ENCODE results near the gene RNF43. TPM values are rescaled to one million over a fixed set of nuclear protein-coding genes. Genes with fewer than 3 reads are reported as not detected.
"Not testable (repeated sequence)": the region's sequence is repeated elsewhere in the genome, so short reads cannot be mapped to it uniquely, and the experiment has no call there.

RNF43 gene
- total and polyA plus RNA-seq, 2 experiments from 2014 or later, result under 0.01 to 0.23 TPM

DNA sequence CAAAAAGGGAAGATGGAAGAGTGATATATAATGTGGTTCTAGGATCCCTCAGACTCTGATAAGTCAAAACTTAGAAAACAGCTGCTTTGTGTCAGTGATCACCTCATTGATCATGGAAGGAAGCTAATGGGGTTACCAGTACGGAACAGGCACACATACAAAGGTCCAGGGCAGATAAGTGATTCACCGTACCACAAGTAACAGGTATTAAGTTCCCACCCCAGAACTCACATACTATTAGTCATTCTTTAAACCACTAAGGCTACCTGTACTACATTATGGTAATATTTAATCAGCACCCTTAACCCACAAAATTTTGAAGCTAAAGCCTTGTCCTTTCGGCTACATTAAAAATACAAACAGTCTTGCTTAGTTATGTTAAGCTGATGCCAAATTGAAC is 17.4 kb downstream of the RNF43 start:
- 31 to 35% methylated on average over 3 of the region's 3 CpGs for WGBS, 2 experiments (ENCODE audit: low coverage in 1 of 2, low lambda C conversion rate in 2 of 2, missing lambda C conversion rate in 2 of 2)
- Histone ChIP-seq H3K27me3 (replicated peaks; ENCODE audit: insufficient read depth) (peaks cover 39% of the 10 kb centered on the region), H3K4me3 (no peak overlapping the region), H3K27ac (no peak overlapping the region), H2AFZ (no peak overlapping the region), H3K79me2 (ENCODE audit: insufficient read depth) (no peaks in the 10 kb centered on the region), H3K4me2 (ENCODE audit: unreplicated experiment) (no peak overlapping the region), H3K4me1 (ENCODE audit: insufficient read depth) (peaks cover 21% of the 10 kb centered on the region), H3K9ac (no peak overlapping the region), H4K20me1 (ENCODE audit: insufficient read depth) (no peaks in the 10 kb centered on the region), H3K36me3 (ENCODE audit: low read depth) (no peaks in the 10 kb centered on the region), H3F3A (ENCODE audit: insufficient read depth) (peaks cover 15% of the 10 kb centered on the region), H3K9me3 (ENCODE audit: low read depth) (no peaks in the 10 kb centered on the region), H3K9me2 (ENCODE audit: insufficient read depth) (no peaks in the 10 kb centered on the region)
- in situ Hi-C loops (cut with MboI), result no loop called here
- TF ChIP-seq EZH2 (IDR thresholded peaks at IDR 0.05; ENCODE audit: insufficient read depth, poor library complexity, severe bottlenecking) (no peak), EZH2phosphoT487 (IDR thresholded peaks at IDR 0.05; ENCODE audit: insufficient read depth, low read depth) (no peak)
- no peak for DNase-seq

DNA sequence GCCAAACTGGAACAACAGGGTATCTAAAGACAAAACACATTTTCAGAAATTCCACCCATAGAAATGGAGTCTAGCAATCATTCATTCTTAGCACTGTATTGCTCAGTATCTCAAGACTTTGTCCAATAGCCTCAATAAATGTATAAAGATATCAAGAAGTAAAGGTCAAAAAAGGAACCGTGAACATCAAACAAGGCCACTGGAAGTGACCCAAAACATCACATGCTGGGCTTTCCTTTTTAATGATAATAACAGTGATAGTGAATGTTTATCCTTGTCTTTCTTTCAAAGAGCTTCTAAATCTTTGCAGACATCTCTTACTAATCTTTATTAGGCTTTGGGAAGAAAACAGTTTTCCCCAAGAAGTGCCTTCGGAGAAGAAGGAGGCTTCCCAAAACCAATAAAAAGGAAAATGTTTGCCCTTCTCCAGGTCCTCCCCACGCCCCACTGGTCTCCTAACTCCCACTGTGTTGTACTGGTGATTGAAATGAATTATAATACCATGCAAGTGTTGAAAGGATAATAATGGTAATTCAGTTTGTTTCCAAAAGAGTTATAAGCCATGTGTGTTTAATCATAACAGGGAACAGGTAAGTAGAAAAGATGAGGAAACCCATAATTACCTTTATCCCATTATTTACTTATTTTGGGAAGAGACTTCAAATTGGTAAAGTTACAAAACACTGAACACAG is 18.6 kb downstream of the RNF43 start:
- Histone ChIP-seq H3K4me2 (ENCODE audit: unreplicated experiment) (no peak overlapping the region), H3K9me3 (ENCODE audit: low read depth) (no peaks in the 10 kb centered on the region), H3F3A (ENCODE audit: insufficient read depth) (peaks cover 15% of the 10 kb centered on the region), H3K4me3 (no peak overlapping the region), H3K4me1 (ENCODE audit: insufficient read depth) (peaks cover 21% of the 10 kb centered on the region), H3K27ac (no peak overlapping the region), H3K27me3 (replicated peaks; ENCODE audit: insufficient read depth) (peaks cover 49% of the 10 kb centered on the region), H3K9me2 (ENCODE audit: insufficient read depth) (no peaks in the 10 kb centered on the region), H3K79me2 (ENCODE audit: insufficient read depth) (no peaks in the 10 kb centered on the region), H4K20me1 (ENCODE audit: insufficient read depth) (no peaks in the 10 kb centered on the region), H3K36me3 (ENCODE audit: low read depth) (no peaks in the 10 kb centered on the region), H3K9ac (no peak overlapping the region), H2AFZ (no peak overlapping the region)
- no peak for TF ChIP-seq EZH2phosphoT487 (IDR thresholded peaks at IDR 0.05; ENCODE audit: insufficient read depth, low read depth)
- no peak for TF ChIP-seq EZH2 (IDR thresholded peaks at IDR 0.05; ENCODE audit: insufficient read depth, poor library complexity, severe bottlenecking)
- 23 to 30% methylated on average over 3 of the region's 3 CpGs for WGBS, 2 experiments (ENCODE audit: low coverage in 1 of 2, low lambda C conversion rate in 2 of 2, missing lambda C conversion rate in 2 of 2)
- in situ Hi-C loops (cut with MboI), result no loop called here
- DNase-seq, result no peak

DNA sequence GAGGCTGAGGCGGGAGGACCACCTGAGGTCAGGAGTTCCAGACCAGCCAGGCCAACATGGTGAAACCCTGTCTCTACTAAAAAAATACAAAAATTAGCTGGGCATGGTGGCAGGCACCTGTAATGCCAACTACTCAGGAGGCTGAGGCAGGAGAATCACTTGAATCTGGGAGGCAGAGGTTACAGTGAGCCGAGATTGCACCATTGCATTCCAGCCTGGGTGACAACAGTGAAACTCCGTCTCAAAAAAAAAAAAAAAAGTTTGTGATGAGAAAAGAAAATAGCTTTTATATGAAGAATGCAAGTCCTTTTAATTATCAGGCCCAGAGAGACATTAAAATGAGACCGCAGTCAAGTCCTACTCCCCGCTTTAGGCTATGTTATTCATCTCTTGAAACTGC is 19.9 kb downstream of the RNF43 start:
- H3K4me1 ChIP-seq (ENCODE audit: insufficient read depth), result peaks cover 14% of the 10 kb centered on the region
- H3K9me2 ChIP-seq (ENCODE audit: insufficient read depth); H2AFZ ChIP-seq; H3K79me2 ChIP-seq (ENCODE audit: insufficient read depth); H4K20me1 ChIP-seq (ENCODE audit: insufficient read depth); DNase-seq; H3K36me3 ChIP-seq (ENCODE audit: low read depth); in situ Hi-C loops (cut with MboI); H3K9ac ChIP-seq; H3K27ac ChIP-seq; H3K4me3 ChIP-seq; H3K4me2 ChIP-seq (ENCODE audit: unreplicated experiment); H3K9me3 ChIP-seq (ENCODE audit: low read depth): not testable (repeated sequence)
- peaks cover 60% of the 10 kb centered on the region for H3K27me3 ChIP-seq (replicated peaks; ENCODE audit: insufficient read depth)
- 62 to 63% methylated on average over 5 of the region's 5 CpGs for WGBS, 2 experiments (ENCODE audit: low coverage in 1 of 2, low lambda C conversion rate in 2 of 2, missing lambda C conversion rate in 2 of 2)
- peaks cover 13% of the 10 kb centered on the region for H3F3A ChIP-seq (ENCODE audit: insufficient read depth)

DNA sequence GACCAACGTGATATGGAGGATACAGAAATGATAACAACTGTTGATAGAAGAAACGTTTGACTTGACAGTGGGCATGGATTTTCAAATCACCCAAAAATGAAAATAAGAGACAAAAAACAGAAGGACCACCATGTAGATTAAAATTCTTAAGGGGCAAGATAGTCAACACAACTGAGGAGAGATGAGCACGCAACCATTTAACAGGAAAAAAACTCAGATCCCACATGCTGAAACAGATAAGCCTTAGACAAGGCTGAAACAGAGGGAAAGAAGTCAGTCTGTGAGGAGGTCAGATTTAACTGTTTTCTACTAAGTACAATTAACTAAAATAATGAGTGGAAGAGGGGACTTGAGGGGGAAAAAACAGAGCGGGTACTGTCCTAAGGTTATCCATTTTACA is 21.2 kb downstream of the RNF43 start:
- DNase-seq, result no peak
- H3K9ac ChIP-seq, result no peak overlapping the region
- no peaks in the 10 kb centered on the region for H3K79me2 ChIP-seq (ENCODE audit: insufficient read depth)
- H4K20me1 ChIP-seq (ENCODE audit: insufficient read depth), result no peaks in the 10 kb centered on the region
- H3K9me3 ChIP-seq (ENCODE audit: low read depth), result no peaks in the 10 kb centered on the region
- WGBS, 2 experiments (ENCODE audit: low coverage in 1 of 2, low lambda C conversion rate in 2 of 2, missing lambda C conversion rate in 2 of 2), result 27 to 30% methylated on average over 4 of the region's 4 CpGs
- H3K4me3 ChIP-seq, result no peak overlapping the region
- peaks cover under 1% of the 10 kb centered on the region for H3F3A ChIP-seq (ENCODE audit: insufficient read depth)
- 0 out of 2 replicates have a peak, but pooled peaks cover 1% of the 10 kb centered on the region for H3K4me1 ChIP-seq (ENCODE audit: insufficient read depth)
- H3K4me2 ChIP-seq (ENCODE audit: unreplicated experiment), result no peak overlapping the region
- no peak overlapping the region for H2AFZ ChIP-seq
- TF ChIP-seq EZH2 (IDR thresholded peaks at IDR 0.05; ENCODE audit: insufficient read depth, poor library complexity, severe bottlenecking) (no peak), EZH2phosphoT487 (IDR thresholded peaks at IDR 0.05; ENCODE audit: insufficient read depth, low read depth) (no peak)
- no peak overlapping the region for H3K27ac ChIP-seq
- no peaks in the 10 kb centered on the region for H3K36me3 ChIP-seq (ENCODE audit: low read depth)
- no peaks in the 10 kb centered on the region for H3K9me2 ChIP-seq (ENCODE audit: insufficient read depth)
- peaks cover 72% of the 10 kb centered on the region for H3K27me3 ChIP-seq (replicated peaks; ENCODE audit: insufficient read depth)
- in situ Hi-C loops (cut with MboI), result no loop called here

Measured in GM23248 (cell line).